OCI-LY7 (cell line): ENCODE data around the gene ATP6V0D1. TPM values are rescaled to one million over a fixed set of nuclear protein-coding genes. Genes with fewer than 3 reads are reported as not detected.

Source experiments
- BruUV-seq: library from RNA; stranded (reverse); fragments of 400-500 nt; replicated peaks from 2 replicates; lab custom pipeline; 2021; lab: Mats Ljungman, UMichigan
- CTCF ChIA-PET: fragments of 300-600 bp; sonication (Branson Sonifier 250); formaldehyde crosslinking; loops from one replicate; lab custom pipeline; 2022; ENCODE audit warnings: antibody characterized with exemption; ENCODE audit not compliant: unreplicated experiment; lab: Charles Lee
- POLR2A ChIA-PET: fragments of 300-600 bp; sonication (Branson Sonifier 250); formaldehyde crosslinking; loops from one replicate; lab custom pipeline; 2022; ENCODE audit warnings: antibody characterized with exemption; lab: Charles Lee
- DNase-seq: peaks from one replicate; pipeline ENCODE4 v3.0.0-alpha.2; 2015; ENCODE audit warnings: low spot score
- H2AFZ ChIP-seq: fragments of 200-600 bp; sonication (generic), shearing (Covaris generic); 2 replicates; pipeline ENCODE4 v1.6.1; 2014; ENCODE audit warnings: mild to moderate bottlenecking, antibody characterized with exemption, low read length, moderate library complexity
- H3K27ac ChIP-seq: fragments of 200-600 bp; sonication (generic); 2 replicates; pipeline ENCODE4 v1.5.1; 2014; ENCODE audit warnings: mixed run types, low read depth, mild to moderate bottlenecking, moderate library complexity, low read length, inconsistent platforms; ENCODE audit not compliant: poor library complexity, severe bottlenecking
- H3K36me3 ChIP-seq: fragments of 200-600 bp; sonication (generic); 2 replicates; pipeline ENCODE4 v1.6.1; 2014; ENCODE audit warnings: mild to moderate bottlenecking, antibody characterized with exemption, low read length, moderate library complexity, mixed read lengths; ENCODE audit not compliant: insufficient read depth
- H3K4me1 ChIP-seq: fragments of 200-600 bp; sonication (generic); 2 replicates; pipeline ENCODE4 v1.5.1; 2014; ENCODE audit warnings: mild to moderate bottlenecking, low read length; ENCODE audit not compliant: insufficient read depth, poor library complexity, severe bottlenecking
- H3K4me2 ChIP-seq: fragments of 200-600 bp; sonication (generic); 2 replicates; pipeline ENCODE4 v1.6.1; 2014; ENCODE audit warnings: mild to moderate bottlenecking, low read length
- H3K4me3 ChIP-seq: fragments of 200-600 bp; sonication (generic); 2 replicates; pipeline ENCODE4 v1.5.1; 2014; ENCODE audit warnings: mild to moderate bottlenecking, low read depth, low read length; ENCODE audit not compliant: poor library complexity, severe bottlenecking
- H3K79me2 ChIP-seq: fragments of 200-600 bp; sonication (generic); 2 replicates; pipeline ENCODE4 v1.6.1; 2016; ENCODE audit warnings: low read depth, mild to moderate bottlenecking, low read length, moderate library complexity, mixed read lengths; ENCODE audit not compliant: insufficient read depth
- H3K9me2 ChIP-seq: fragments of 200-600 bp; sonication (generic); 2 replicates; pipeline ENCODE4 v1.6.1; 2016; ENCODE audit warnings: mild to moderate bottlenecking, low read length, mixed read lengths; ENCODE audit not compliant: insufficient read depth
- H3K9me3 ChIP-seq: fragments of 200-600 bp; sonication (generic); 2 replicates; pipeline ENCODE4 v1.6.1; 2014; ENCODE audit warnings: mild to moderate bottlenecking, mixed run types, low read length, mixed read lengths
- H4K20me1 ChIP-seq: fragments of 200-600 bp; sonication (generic); 2 replicates; pipeline ENCODE4 v1.6.1; 2014; ENCODE audit warnings: mild to moderate bottlenecking, antibody characterized with exemption, low read length, moderate library complexity, mixed read lengths; ENCODE audit not compliant: insufficient read depth
- EZH2phosphoT487 ChIP-seq: fragments of 200-600 bp; sonication (generic); IDR thresholded peaks from 2 replicates; pipeline ENCODE4 v1.6.1; 2018; ENCODE audit warnings: low read depth, borderline replicate concordance, mild to moderate bottlenecking, mixed run types, antibody characterized with exemption, low read length, moderate library complexity, mixed read lengths
- intact Hi-C: fragments of 100-400 bp; cut with micrococcal nuclease; formaldehyde crosslinking; loops from one replicate; pipeline ENCODE4 v1.10.0; 2022; ENCODE audit not compliant: unreplicated experiment
- total RNA-seq, 2 experiments: library from RNA; depleted of rRNA in 1 of 2; stranded (reverse); fragments of >200 nt in 1 of 2; shearing (Covaris generic) in 1 of 2; gene quantifications; 2 replicates each; pipeline ENCODE4 v1.2.3, GENCODE V29; 2014 to 2022
- TF ChIP-seq, protein P1 (sequence below): fragments of 200-600 bp; sonication (generic); conservative IDR thresholded peaks from 2 replicates; pipeline ENCODE4 v1.5.1; 2014; ENCODE audit warnings: mild to moderate bottlenecking, antibody characterized with exemption, low read length, moderate library complexity, mixed read lengths

ATP6V0D1 gene
- total RNA-seq, 2 experiments from 2014 or later, result 24.4 to 38.0 TPM

- no peaks in the 10 kb centered on the region for H3K36me3 ChIP-seq
- no peak overlapping the region for H3K4me3 ChIP-seq
- H3K9me2 ChIP-seq, result no peaks in the 10 kb centered on the region
- CTCF ChIA-PET, result no interaction called here
- H3K4me2 ChIP-seq, result no peak overlapping the region
- H3K79me2 ChIP-seq, result no peaks in the 10 kb centered on the region
- TF ChIP-seq, protein P1, sequence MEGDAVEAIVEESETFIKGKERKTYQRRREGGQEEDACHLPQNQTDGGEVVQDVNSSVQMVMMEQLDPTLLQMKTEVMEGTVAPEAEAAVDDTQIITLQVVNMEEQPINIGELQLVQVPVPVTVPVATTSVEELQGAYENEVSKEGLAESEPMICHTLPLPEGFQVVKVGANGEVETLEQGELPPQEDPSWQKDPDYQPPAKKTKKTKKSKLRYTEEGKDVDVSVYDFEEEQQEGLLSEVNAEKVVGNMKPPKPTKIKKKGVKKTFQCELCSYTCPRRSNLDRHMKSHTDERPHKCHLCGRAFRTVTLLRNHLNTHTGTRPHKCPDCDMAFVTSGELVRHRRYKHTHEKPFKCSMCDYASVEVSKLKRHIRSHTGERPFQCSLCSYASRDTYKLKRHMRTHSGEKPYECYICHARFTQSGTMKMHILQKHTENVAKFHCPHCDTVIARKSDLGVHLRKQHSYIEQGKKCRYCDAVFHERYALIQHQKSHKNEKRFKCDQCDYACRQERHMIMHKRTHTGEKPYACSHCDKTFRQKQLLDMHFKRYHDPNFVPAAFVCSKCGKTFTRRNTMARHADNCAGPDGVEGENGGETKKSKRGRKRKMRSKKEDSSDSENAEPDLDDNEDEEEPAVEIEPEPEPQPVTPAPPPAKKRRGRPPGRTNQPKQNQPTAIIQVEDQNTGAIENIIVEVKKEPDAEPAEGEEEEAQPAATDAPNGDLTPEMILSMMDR, result no peak
- no peak for TF ChIP-seq EZH2phosphoT487
- POLR2A ChIA-PET, result interaction anchor here (0.6 kb wide), 1 partner anchor 61 kb away, joined by 3 read pairs; no protein-coding TSS in a partner anchor
- H3K4me1 ChIP-seq, result no peaks in the 10 kb centered on the region
- intact Hi-C loops, result no loop called here
- no TSS peak for BruUV-seq
- H3K27ac ChIP-seq, result no peak overlapping the region
- DNase-seq, result no peak
- H2AFZ ChIP-seq, result no peak overlapping the region
- no peaks in the 10 kb centered on the region for H3K9me3 ChIP-seq
- no peaks in the 10 kb centered on the region for H4K20me1 ChIP-seq
Observed at GRCh38 chr16:67406111-67406971, 74.6 kb downstream of the ATP6V0D1 start.

DNA sequence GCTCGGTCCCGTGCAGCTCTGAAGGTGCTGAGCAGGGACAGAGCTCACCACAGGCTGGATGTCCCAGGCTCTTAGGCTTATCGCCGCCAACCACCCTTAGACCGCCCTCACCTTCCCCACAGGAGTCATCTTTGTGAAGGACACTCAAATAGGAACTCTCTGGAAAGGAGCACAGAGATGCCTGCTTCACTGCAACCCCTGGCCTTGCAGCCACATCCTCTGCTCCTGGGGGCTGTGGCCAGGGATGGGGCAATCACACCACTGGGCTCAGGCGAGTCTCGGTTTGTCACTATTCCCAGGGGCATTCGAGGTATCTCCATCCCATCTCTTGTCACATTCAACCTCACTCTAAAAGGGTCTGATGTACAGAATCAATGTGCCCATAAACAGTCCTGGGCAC is 75.6 kb downstream of the ATP6V0D1 start:
- Histone ChIP-seq H3K4me2 (no peak overlapping the region), H3K9me2 (no peaks in the 10 kb centered on the region), H4K20me1 (no peaks in the 10 kb centered on the region), H3K79me2 (no peaks in the 10 kb centered on the region), H3K36me3 (no peaks in the 10 kb centered on the region), H3K4me1 (no peaks in the 10 kb centered on the region), H3K9me3 (no peaks in the 10 kb centered on the region), H3K27ac (no peak overlapping the region), H3K4me3 (no peak overlapping the region), H2AFZ (no peak overlapping the region)
- ChIA-PET POLR2A (interaction anchor here (0.6 kb wide), 1 partner anchor 292 kb away, joined by 6 read pairs; no protein-coding TSS in a partner anchor), CTCF (no interaction called here)
- no TSS peak for BruUV-seq
- intact Hi-C loops, result no loop called here
- TF ChIP-seq EZH2phosphoT487, result no peak
- TF ChIP-seq, protein P1, result no peak
- no peak for DNase-seq

DNA sequence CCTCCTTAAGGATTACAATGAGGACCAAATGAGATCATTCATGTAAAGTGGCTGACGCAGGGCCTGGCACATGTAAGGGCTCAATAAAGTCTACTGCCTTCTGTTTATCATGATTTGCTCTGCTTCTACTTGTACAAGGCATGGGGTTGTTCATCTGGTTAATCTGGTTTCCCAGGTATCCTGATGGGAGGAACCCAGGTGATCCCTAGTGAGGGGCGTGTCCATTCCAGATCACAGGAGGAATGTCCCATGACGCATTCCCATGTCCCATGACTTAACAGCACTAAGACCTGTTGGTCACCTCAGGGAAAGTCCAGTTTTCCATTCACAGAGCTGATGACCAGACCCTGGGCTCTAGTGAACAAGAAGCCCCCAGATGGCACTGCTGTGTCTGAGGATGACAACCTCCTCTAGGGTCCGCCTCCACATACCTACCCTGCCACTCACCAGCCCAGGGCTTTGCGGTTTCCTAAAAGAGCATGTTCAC is 76.2 kb downstream of the ATP6V0D1 start:
- no TSS peak for BruUV-seq
- CTCF ChIA-PET, result no interaction called here
- no peak overlapping the region for H3K4me2 ChIP-seq

More for the DNA sequence above, 76.2 kb downstream of the ATP6V0D1 start:
- Histone ChIP-seq H3K36me3 (no peaks in the 10 kb centered on the region), H3K27ac (no peak overlapping the region), H3K9me2 (no peaks in the 10 kb centered on the region), H2AFZ (no peak overlapping the region), H3K79me2 (no peaks in the 10 kb centered on the region), H3K4me1 (no peaks in the 10 kb centered on the region), H3K9me3 (no peaks in the 10 kb centered on the region), H4K20me1 (no peaks in the 10 kb centered on the region), H3K4me3 (no peak overlapping the region)
- POLR2A ChIA-PET, result interaction anchor here (0.6 kb wide), 1 partner anchor 292 kb away, joined by 6 read pairs; no protein-coding TSS in a partner anchor
- no peak for TF ChIP-seq EZH2phosphoT487
- TF ChIP-seq, protein P1, result no peak
- no peak for DNase-seq
- intact Hi-C loops, result no loop called here
